Measurements from ENCODE around the gene RPS14. TPM values are rescaled to one million over a fixed set of nuclear protein-coding genes. Genes with fewer than 3 reads are reported as not detected.

RPS14 gene
- 1,941 and 2,072 TPM in 2 replicates for total RNA-seq
- long read RNA-seq, transcript RPS14-203 (5 exons, 569 nt), result major isoform, 1,039 of 1,100 reads
- long read RNA-seq, partial matches to known transcripts, result 50 of 1,100 reads
- long read RNA-seq, other reads (novel, unspliced or antisense), result 9 of 1,100 reads

DNA sequence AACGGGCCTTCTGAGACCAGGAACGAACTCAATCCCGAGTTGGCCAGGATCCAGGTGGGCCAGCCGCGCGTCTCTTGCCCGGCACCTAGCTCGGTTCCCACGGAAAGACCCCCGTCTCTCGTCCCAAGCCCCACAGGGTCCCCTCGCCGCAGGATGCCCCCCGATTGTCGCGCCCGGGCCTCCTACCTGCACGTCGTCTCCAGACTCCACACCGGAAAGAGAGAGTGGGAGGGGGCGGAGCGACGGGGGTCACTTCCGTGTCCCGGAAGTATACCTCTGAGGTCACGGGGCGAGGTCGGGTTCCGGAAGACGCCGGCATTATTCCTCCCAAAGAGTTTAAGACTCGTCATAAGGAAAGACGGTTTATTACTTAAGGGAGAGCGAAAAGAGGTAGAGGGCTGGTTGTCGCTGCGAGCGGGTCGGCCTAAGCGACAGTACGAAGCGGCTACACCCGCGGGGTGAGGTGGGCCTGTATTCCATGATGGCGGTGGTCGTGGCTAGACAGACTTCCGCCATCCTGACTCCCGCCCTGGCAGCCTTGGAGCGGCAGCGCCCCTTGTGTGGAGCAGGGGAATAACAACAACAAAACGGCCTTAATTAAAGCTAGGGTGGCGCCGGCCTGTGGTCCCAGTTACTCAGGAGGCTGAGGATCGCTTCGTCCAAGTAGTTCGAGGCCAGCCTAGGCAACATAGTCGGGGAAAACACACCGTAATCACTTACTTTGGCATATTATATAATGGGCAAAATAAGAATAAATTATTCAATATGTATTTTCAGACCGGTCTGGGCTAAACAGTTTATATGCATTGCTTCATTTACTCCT, at the start of gene RPS14:
Gene RPS14 (minus strand): TSS at position 223 of the 823 bp plus-strand sequence. CDS start 2,006 bp downstream, outside the sequence.
- TF ChIP-seq, protein P1, sequence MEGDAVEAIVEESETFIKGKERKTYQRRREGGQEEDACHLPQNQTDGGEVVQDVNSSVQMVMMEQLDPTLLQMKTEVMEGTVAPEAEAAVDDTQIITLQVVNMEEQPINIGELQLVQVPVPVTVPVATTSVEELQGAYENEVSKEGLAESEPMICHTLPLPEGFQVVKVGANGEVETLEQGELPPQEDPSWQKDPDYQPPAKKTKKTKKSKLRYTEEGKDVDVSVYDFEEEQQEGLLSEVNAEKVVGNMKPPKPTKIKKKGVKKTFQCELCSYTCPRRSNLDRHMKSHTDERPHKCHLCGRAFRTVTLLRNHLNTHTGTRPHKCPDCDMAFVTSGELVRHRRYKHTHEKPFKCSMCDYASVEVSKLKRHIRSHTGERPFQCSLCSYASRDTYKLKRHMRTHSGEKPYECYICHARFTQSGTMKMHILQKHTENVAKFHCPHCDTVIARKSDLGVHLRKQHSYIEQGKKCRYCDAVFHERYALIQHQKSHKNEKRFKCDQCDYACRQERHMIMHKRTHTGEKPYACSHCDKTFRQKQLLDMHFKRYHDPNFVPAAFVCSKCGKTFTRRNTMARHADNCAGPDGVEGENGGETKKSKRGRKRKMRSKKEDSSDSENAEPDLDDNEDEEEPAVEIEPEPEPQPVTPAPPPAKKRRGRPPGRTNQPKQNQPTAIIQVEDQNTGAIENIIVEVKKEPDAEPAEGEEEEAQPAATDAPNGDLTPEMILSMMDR (IDR thresholded peaks at IDR 0.05; ENCODE audit: unreplicated experiment), result peak; percentile 92
- Mint-ChIP-seq H3K27me3 (no peaks in the 10 kb centered on the region), H3K4me3 (ENCODE audit: low read depth) (peak within 1 kb of the TSS; percentile 99), H3K4me1 (ENCODE audit: low read depth) (peaks cover 13% of the 10 kb centered on the region), H3K27ac (peak within 1 kb of the TSS; percentile 100), H3K9me3 (ENCODE audit: low read depth) (peaks cover 4% of the 10 kb centered on the region), H3K36me3 (ENCODE audit: insufficient read depth) (peaks cover 17% of the 10 kb centered on the region)
- DNase-seq (ENCODE audit: low spot score, unreplicated experiment), result peak; percentile 78

DNA sequence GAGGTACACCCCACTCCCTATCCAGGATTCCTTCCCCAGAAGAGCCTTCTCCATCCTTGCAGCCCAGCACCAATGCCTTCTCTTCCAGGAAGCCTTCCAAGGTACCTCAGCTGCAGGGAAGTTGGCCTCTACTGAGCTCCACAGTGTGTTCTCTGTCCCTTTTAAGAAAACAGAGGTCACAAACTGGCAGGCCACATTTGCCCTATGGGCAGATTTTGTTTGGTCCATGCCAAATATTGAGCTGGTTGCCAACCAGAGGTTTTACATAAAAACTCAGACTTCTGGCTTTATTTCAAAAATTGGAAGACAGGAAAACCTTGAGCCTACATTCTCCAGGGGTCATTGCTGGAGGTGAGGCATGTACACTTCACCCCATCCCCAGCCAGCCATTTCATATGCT, 49.4 kb upstream of the RPS14 start:
- Mint-ChIP-seq H3K9me3 (ENCODE audit: low read depth) (no peaks in the 10 kb centered on the region), H3K4me1 (ENCODE audit: low read depth) (peaks cover 54% of the 10 kb centered on the region), H3K4me3 (ENCODE audit: low read depth) (no peak overlapping the region), H3K27me3 (no peaks in the 10 kb centered on the region), H3K27ac (peak overlapping the region; percentile 93), H3K36me3 (ENCODE audit: insufficient read depth) (peaks cover 4% of the 10 kb centered on the region)
- TF ChIP-seq, protein P1 (IDR thresholded peaks at IDR 0.05; ENCODE audit: unreplicated experiment), result no peak
- no peak for DNase-seq (ENCODE audit: low spot score, unreplicated experiment)

DNA sequence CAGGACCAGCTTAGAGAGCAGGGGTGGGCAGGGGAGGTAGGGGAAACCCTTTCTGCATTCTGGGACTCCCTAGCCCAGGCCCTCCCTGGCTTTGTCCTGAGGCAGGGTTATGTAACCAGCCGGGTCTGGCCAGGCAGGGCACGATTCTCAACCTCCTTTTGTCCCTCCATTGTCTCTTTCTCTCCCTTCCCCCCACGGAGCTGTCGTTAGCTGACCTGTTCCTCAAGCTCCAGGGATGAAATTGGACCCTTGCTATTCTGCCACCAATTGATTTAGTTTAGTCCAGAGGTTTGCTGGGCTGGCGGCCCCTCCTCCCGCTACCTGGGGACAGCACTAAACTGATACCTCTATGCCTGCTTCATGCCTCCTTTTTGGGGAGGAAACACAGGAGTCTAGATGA, 49.0 kb upstream of the RPS14 start:
- H3K27ac Mint-ChIP-seq, result peak overlapping the region; percentile 93
- TF ChIP-seq, protein P1 (IDR thresholded peaks at IDR 0.05; ENCODE audit: unreplicated experiment), result no peak

DNA sequence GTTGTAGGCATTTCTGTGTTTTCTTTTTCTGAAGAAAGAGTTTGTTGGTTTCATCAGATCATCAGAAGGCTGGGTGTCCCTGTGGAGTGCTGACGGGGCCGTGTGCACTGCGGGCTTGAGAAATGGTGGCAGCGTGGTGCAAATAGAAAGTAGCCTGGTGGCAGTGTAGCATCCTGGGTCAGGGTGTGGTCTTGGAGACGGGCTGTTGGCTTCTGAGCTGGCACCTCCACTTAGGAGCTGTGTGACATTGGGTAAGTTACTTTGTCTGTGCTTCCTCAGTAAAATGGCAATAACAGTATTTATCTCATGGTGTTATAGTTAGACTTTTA, 48.4 kb upstream of the RPS14 start:
- H3K9me3 Mint-ChIP-seq (ENCODE audit: low read depth), result no peaks in the 10 kb centered on the region
- peaks cover 4% of the 10 kb centered on the region for H3K36me3 Mint-ChIP-seq (ENCODE audit: insufficient read depth)
- DNase-seq (ENCODE audit: low spot score, unreplicated experiment), result no peak
- H3K27ac Mint-ChIP-seq, result peak overlapping the region; percentile 93
- peaks cover 52% of the 10 kb centered on the region for H3K4me1 Mint-ChIP-seq (ENCODE audit: low read depth)
- H3K27me3 Mint-ChIP-seq, result no peaks in the 10 kb centered on the region
- TF ChIP-seq, protein P1 (IDR thresholded peaks at IDR 0.05; ENCODE audit: unreplicated experiment), result no peak
- peak overlapping the region; percentile 12 for H3K4me3 Mint-ChIP-seq (ENCODE audit: low read depth)

More for the DNA sequence above, 49.0 kb upstream of the RPS14 start:
- Mint-ChIP-seq H3K4me1 (ENCODE audit: low read depth) (peaks cover 52% of the 10 kb centered on the region), H3K27me3 (no peaks in the 10 kb centered on the region), H3K4me3 (ENCODE audit: low read depth) (peak overlapping the region; percentile 31), H3K36me3 (ENCODE audit: insufficient read depth) (peaks cover 4% of the 10 kb centered on the region), H3K9me3 (ENCODE audit: low read depth) (no peaks in the 10 kb centered on the region)
- DNase-seq (ENCODE audit: low spot score, unreplicated experiment), result no peak

DNA sequence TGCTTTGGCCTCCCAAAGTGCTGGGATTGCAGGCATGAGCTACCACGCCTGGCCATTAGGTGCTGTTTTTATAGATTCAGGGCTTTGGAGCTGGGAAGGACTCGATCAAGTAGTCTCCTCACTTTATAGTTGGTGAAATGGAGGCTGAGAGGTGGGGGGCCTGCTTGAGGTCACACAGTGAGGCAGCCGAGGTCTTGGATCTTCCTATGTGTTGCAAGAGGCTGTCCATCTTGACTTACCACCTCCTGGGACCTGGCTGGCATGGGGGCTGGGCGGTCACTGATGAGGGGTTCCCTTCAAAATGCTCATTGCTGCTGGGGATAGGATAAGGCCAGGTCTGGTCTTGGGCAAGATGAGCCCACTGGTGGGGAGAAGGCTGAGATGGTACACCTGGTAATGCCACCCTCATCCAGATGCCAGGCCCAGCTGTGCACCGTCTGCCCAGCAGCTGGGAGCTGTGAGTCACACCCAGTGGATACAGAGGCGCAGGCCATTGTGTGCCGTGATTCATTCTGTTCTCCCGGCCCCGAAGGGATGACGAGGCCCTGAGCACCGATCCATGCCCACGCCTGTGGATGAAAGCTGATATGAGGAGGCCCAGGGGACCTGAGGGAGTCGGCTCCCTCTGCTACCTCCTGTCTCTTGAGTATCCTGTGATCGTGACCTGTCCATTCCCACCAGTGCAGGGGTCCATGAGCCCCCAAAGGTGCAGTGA, 47.9 kb upstream of the RPS14 start:
- no peaks in the 10 kb centered on the region for H3K9me3 Mint-ChIP-seq (ENCODE audit: low read depth)
- H3K36me3 Mint-ChIP-seq (ENCODE audit: insufficient read depth), result peaks cover 4% of the 10 kb centered on the region
- TF ChIP-seq, protein P1 (IDR thresholded peaks at IDR 0.05; ENCODE audit: unreplicated experiment), result no peak
- H3K27ac Mint-ChIP-seq, result peak overlapping the region; percentile 93
- H3K4me1 Mint-ChIP-seq (ENCODE audit: low read depth), result peaks cover 52% of the 10 kb centered on the region
- H3K27me3 Mint-ChIP-seq, result no peaks in the 10 kb centered on the region
- no peak for DNase-seq (ENCODE audit: low spot score, unreplicated experiment)
- H3K4me3 Mint-ChIP-seq (ENCODE audit: low read depth), result peak overlapping the region; percentile 12
